H9 (cell line): Measurements from ENCODE around the gene FAM216A. TPM values are rescaled to one million over a fixed set of nuclear protein-coding genes. Genes with fewer than 3 reads are reported as not detected.
"Not testable (repeated sequence)": the region's sequence is repeated elsewhere in the genome, so short reads cannot be mapped to it uniquely, and the experiment has no call there.

Source experiments
- DNase-seq: peaks from one replicate; pipeline ENCODE4 v3.0.0-alpha.2; 2017
- H2AFZ ChIP-seq: one replicate; pipeline ENCODE4 v1.6.1; 2013; ENCODE audit warnings: mild to moderate bottlenecking, low read length, control low read depth, moderate library complexity
- H2AK5ac ChIP-seq: 2 replicates; pipeline ENCODE4 v1.6.1; 2013; ENCODE audit warnings: low read length, control low read depth, mixed read lengths; ENCODE audit not compliant: insufficient read length
- H2BK120ac ChIP-seq: one replicate; pipeline ENCODE4 v1.6.1; 2013; ENCODE audit warnings: low read depth, mild to moderate bottlenecking, low read length, control low read depth, inconsistent platforms; ENCODE audit not compliant: poor library complexity, severe bottlenecking
- H2BK12ac ChIP-seq: 2 replicates; pipeline ENCODE4 v1.6.1; 2013; ENCODE audit warnings: low read length, control low read depth, mixed read lengths, low read depth; ENCODE audit not compliant: insufficient read length
- H2BK15ac ChIP-seq: 2 replicates; pipeline ENCODE4 v1.6.1; 2013; ENCODE audit warnings: low read depth, low read length, control low read depth
- H2BK20ac ChIP-seq: one replicate; pipeline ENCODE4 v1.6.1; 2013; ENCODE audit warnings: low read depth, mild to moderate bottlenecking, low read length, control low read depth, inconsistent platforms; ENCODE audit not compliant: poor library complexity, severe bottlenecking
- H2BK5ac ChIP-seq: 2 replicates; pipeline ENCODE4 v1.6.1; 2013; ENCODE audit warnings: low read length, control low read depth, mixed read lengths; ENCODE audit not compliant: insufficient read length
- H3K14ac ChIP-seq: 2 replicates; pipeline ENCODE4 v1.6.1; 2013; ENCODE audit warnings: low read length, control low read depth; ENCODE audit not compliant: insufficient read depth
- H3K18ac ChIP-seq: 2 replicates; pipeline ENCODE4 v1.6.1; 2013; ENCODE audit warnings: low read depth, mild to moderate bottlenecking, mixed read lengths, low read length, control low read depth; ENCODE audit not compliant: insufficient read length
- H3K23ac ChIP-seq: 2 replicates; pipeline ENCODE4 v1.6.1; 2013; ENCODE audit warnings: low read length, control low read depth, mixed read lengths, low read depth; ENCODE audit not compliant: insufficient read length
- H3K23me2 ChIP-seq: 2 replicates; pipeline ENCODE4 v1.6.1; 2013; ENCODE audit warnings: low read depth, mild to moderate bottlenecking, mixed read lengths, low read length, control low read depth; ENCODE audit not compliant: insufficient read length, poor library complexity, severe bottlenecking
- H3K27ac ChIP-seq: 2 replicates; pipeline ENCODE4 v1.5.1; 2013; ENCODE audit warnings: low read length, control low read depth, mixed read lengths, low read depth; ENCODE audit not compliant: insufficient read length
- H3K27me3 ChIP-seq: 2 replicates; pipeline ENCODE4 v1.6.1; 2013; ENCODE audit warnings: low read length, control low read depth, inconsistent platforms; ENCODE audit not compliant: insufficient read depth
- H3K4ac ChIP-seq: 2 replicates; pipeline ENCODE4 v1.6.1; 2013; ENCODE audit warnings: low read depth, mild to moderate bottlenecking, control low read depth, inconsistent platforms, low read length, moderate library complexity
- H3K4me1 ChIP-seq: 2 replicates; pipeline ENCODE4 v1.6.1; 2013; ENCODE audit warnings: low read length, control low read depth, inconsistent platforms; ENCODE audit not compliant: insufficient read depth
- H3K4me2 ChIP-seq: 2 replicates; pipeline ENCODE4 v1.6.1; 2013; ENCODE audit warnings: low read length, control low read depth, mixed read lengths; ENCODE audit not compliant: insufficient read length, insufficient read depth
- H3K56ac ChIP-seq: 2 replicates; pipeline ENCODE4 v1.6.1; 2013; ENCODE audit warnings: low read depth, mild to moderate bottlenecking, mixed read lengths, low read length, control low read depth; ENCODE audit not compliant: insufficient read length
- H3K79me1 ChIP-seq: 2 replicates; pipeline ENCODE4 v1.6.1; 2013; ENCODE audit warnings: low read depth, mild to moderate bottlenecking, moderate library complexity, low read length, control low read depth, inconsistent platforms; ENCODE audit not compliant: insufficient read depth, poor library complexity, severe bottlenecking
- H3K79me2 ChIP-seq: 2 replicates; pipeline ENCODE4 v1.6.1; 2013; ENCODE audit warnings: low read length, control low read depth, inconsistent platforms; ENCODE audit not compliant: insufficient read depth
- H3K9ac ChIP-seq: 2 replicates; pipeline ENCODE4 v1.6.1; 2013; ENCODE audit warnings: low read length, control low read depth, mixed read lengths; ENCODE audit not compliant: insufficient read length; ENCODE audit errors: extremely low read depth
- H3K9me3 ChIP-seq: one replicate; pipeline ENCODE4 v1.6.1; 2013; ENCODE audit warnings: low read depth, low read length, inconsistent platforms; ENCODE audit not compliant: control insufficient read depth
- H3T11ph ChIP-seq: one replicate; pipeline ENCODE4 v1.6.1; 2013; ENCODE audit warnings: mild to moderate bottlenecking, low read length, control low read depth, inconsistent platforms
- H4K20me1 ChIP-seq: one replicate; pipeline ENCODE4 v1.6.1; 2013; ENCODE audit not compliant: control insufficient read depth, insufficient read length, insufficient read depth
- H4K5ac ChIP-seq: 2 replicates; pipeline ENCODE4 v1.6.1; 2013; ENCODE audit warnings: low read depth, mild to moderate bottlenecking, mixed read lengths, low read length, control low read depth; ENCODE audit not compliant: insufficient read length
- H4K8ac ChIP-seq: replicated peaks from 2 replicates; pipeline ENCODE4 v1.6.1; 2013; ENCODE audit warnings: low read length, control low read depth, mixed read lengths, low read depth; ENCODE audit not compliant: insufficient read length
- H4K91ac ChIP-seq: 2 replicates; pipeline ENCODE4 v1.6.1; 2013; ENCODE audit warnings: low read depth, mild to moderate bottlenecking, moderate library complexity, mixed read lengths, low read length, control low read depth; ENCODE audit not compliant: insufficient read length
- H3K27ac Mint-ChIP-seq, 3 experiments: 2 replicates in 2 of 3; 3 replicates in 1 of 3; pipeline ENCODE4 v1.8.0; 2020 to 2021; ENCODE audit warnings: mixed read lengths in 3 of 3, mild to moderate bottlenecking in 1 of 3, moderate library complexity in 1 of 3
- H3K27me3 Mint-ChIP-seq: 2 replicates; pipeline ENCODE4 v1.8.0; 2021; ENCODE audit warnings: low read depth, mild to moderate bottlenecking, moderate library complexity, mixed read lengths
- H3K36me3 Mint-ChIP-seq, 3 experiments: 2 replicates in 2 of 3; 3 replicates in 1 of 3; pipeline ENCODE4 v1.8.0; 2020 to 2021; ENCODE audit warnings: low read depth in 3 of 3, mixed read lengths in 3 of 3; ENCODE audit not compliant: insufficient read depth in 1 of 3
- H3K4me1 Mint-ChIP-seq, 2 experiments: 2 replicates each; pipeline ENCODE4 v1.8.0; 2020; ENCODE audit warnings: mixed read lengths in 2 of 2
- H3K4me3 Mint-ChIP-seq, 2 experiments: 2 replicates in 1 of 2; 3 replicates in 1 of 2; pipeline ENCODE4 v1.8.0; 2020 to 2021; ENCODE audit warnings: mild to moderate bottlenecking in 2 of 2, mixed read lengths in 2 of 2, moderate library complexity in 1 of 2
- H3K9me3 Mint-ChIP-seq, 2 experiments: 2 replicates in 1 of 2; 3 replicates in 1 of 2; pipeline ENCODE4 v1.8.0; 2020; ENCODE audit warnings: mild to moderate bottlenecking in 2 of 2, mixed read lengths in 2 of 2, moderate library complexity in 1 of 2
- WGBS: extraction: QIAGEN DNeasy Blood & Tissue Kit; methylation state at CpG from one replicate; pipeline ENCODE4 v1.1.7; 2013; ENCODE audit warnings: missing lambda C conversion rate, low lambda C conversion rate, mixed read lengths; ENCODE audit not compliant: insufficient read length; ENCODE audit errors: extremely low coverage; 5-methylcytosine and 5-hydroxymethylcytosine counted together
- total RNA-seq: library from RNA; stranded (reverse); gene quantifications from 2 replicates; pipeline ENCODE4 v1.2.1, GENCODE V29; 2021
- TF ChIP-seq, protein P1 (sequence below): fragments of 200-600 bp; sonication (generic); conservative IDR thresholded peaks from 3 replicates; pipeline ENCODE4 v1.8.0; 2021; ENCODE audit warnings: antibody characterized with exemption, mild to moderate bottlenecking

FAM216A gene
- total RNA-seq, 1 experiment from 2014 or later, result 18.1 TPM

DNA sequence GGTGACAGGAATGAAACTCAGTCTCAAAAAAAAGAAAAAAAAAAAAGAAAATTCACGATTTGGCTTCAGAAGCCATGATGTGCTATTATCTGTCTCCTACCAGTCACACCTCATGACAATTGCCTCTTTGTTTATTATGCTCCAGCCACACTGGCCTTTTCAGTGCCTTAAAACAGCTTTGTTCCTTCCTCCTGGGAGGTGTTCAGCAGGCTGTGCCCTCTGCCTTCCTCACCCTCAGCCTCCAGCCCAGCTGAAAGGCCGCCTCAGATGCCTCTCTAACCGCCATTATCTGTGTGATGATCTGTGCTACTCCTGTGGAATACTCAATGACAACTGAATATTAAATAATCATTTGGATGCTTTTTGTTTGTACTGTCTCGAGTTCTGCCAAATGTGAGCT is 9.9 kb upstream of the FAM216A start:
- no peak overlapping the region for H3K4ac ChIP-seq
- no peak for DNase-seq
- H4K91ac ChIP-seq, result no peak overlapping the region
- H3K79me2 ChIP-seq, result no peaks in the 10 kb centered on the region
- no peaks in the 10 kb centered on the region for H3K23me2 ChIP-seq
- no peaks in the 10 kb centered on the region for H3K9me3 ChIP-seq
- no peak overlapping the region for H3K9ac ChIP-seq
- no peak overlapping the region for H2AK5ac ChIP-seq
- no peak overlapping the region for H3K4me2 ChIP-seq
- H3K56ac ChIP-seq, result no peak overlapping the region
- no peak overlapping the region for H3K18ac ChIP-seq
- H3K23ac ChIP-seq, result no peak overlapping the region
- Mint-ChIP-seq H3K4me3 (no peak overlapping the region), H3K9me3 (no peaks in the 10 kb centered on the region), H3K36me3 (peaks cover 29 to 65% (median 52%) of the 10 kb centered on the region in 3 experiments; a peak in 6 of 7 replicates), H3K27ac (no peak overlapping the region; a peak in 1 of 7 replicates), H3K4me1 (no peaks in the 10 kb centered on the region), H3K27me3 (no peaks in the 10 kb centered on the region)
- no peaks in the 10 kb centered on the region for H3K27me3 ChIP-seq
- no peak overlapping the region for H3K14ac ChIP-seq
- no peak overlapping the region for H2BK20ac ChIP-seq
- H2BK12ac ChIP-seq, result no peak overlapping the region
- no peak overlapping the region for H4K5ac ChIP-seq
- no CpG with 5 or more reads among the region's 4 CpGs for WGBS
- no peak overlapping the region for H4K8ac ChIP-seq
- no peak overlapping the region for H3K27ac ChIP-seq
- no peak overlapping the region for H2AFZ ChIP-seq
- no peak overlapping the region for H2BK5ac ChIP-seq
- H3T11ph ChIP-seq, result no peak overlapping the region
- no peak overlapping the region for H2BK15ac ChIP-seq
- no peaks in the 10 kb centered on the region for H4K20me1 ChIP-seq
- TF ChIP-seq, protein P1, sequence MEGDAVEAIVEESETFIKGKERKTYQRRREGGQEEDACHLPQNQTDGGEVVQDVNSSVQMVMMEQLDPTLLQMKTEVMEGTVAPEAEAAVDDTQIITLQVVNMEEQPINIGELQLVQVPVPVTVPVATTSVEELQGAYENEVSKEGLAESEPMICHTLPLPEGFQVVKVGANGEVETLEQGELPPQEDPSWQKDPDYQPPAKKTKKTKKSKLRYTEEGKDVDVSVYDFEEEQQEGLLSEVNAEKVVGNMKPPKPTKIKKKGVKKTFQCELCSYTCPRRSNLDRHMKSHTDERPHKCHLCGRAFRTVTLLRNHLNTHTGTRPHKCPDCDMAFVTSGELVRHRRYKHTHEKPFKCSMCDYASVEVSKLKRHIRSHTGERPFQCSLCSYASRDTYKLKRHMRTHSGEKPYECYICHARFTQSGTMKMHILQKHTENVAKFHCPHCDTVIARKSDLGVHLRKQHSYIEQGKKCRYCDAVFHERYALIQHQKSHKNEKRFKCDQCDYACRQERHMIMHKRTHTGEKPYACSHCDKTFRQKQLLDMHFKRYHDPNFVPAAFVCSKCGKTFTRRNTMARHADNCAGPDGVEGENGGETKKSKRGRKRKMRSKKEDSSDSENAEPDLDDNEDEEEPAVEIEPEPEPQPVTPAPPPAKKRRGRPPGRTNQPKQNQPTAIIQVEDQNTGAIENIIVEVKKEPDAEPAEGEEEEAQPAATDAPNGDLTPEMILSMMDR, result no peak
- H2BK120ac ChIP-seq, result no peak overlapping the region
- H3K4me1 ChIP-seq, result no peaks in the 10 kb centered on the region
- H3K79me1 ChIP-seq, result no peaks in the 10 kb centered on the region

DNA sequence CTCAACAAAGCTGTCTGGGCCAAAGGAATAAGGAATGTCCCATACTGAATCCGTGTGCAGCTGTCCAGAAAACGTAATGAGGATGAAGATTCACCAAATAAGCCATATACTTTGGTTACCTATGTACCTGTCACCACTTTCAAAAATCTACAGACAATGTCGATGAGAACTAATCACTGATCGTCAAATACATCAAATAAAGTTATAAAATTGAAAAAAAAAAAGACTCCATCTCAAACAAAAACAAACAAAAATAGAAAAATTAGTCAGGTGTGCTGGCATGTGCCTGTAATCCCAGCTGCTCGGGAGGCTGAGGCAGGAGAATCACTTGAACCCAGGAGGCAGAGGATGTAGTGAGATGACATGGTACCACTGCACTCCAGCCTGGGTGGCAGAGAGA is 7.5 kb upstream of the FAM216A start:
- H2BK12ac ChIP-seq, H3K27me3 Mint-ChIP-seq, DNase-seq, H3K56ac ChIP-seq, H3K9me3 Mint-ChIP-seq, H4K5ac ChIP-seq, H3K27ac ChIP-seq, H3K27ac Mint-ChIP-seq, H2BK20ac ChIP-seq, H3K18ac ChIP-seq, H3K4me1 Mint-ChIP-seq, H3K23ac ChIP-seq, H4K20me1 ChIP-seq, H3T11ph ChIP-seq, H2BK5ac ChIP-seq, H4K8ac ChIP-seq, H3K9ac ChIP-seq, H3K27me3 ChIP-seq, H2BK15ac ChIP-seq, H3K4me1 ChIP-seq, H4K91ac ChIP-seq, H2BK120ac ChIP-seq, H3K79me2 ChIP-seq, H3K4me2 ChIP-seq, H3K79me1 ChIP-seq, H3K4ac ChIP-seq, H2AK5ac ChIP-seq, H3K9me3 ChIP-seq, H3K4me3 Mint-ChIP-seq, H3K14ac ChIP-seq, H3K23me2 ChIP-seq, H2AFZ ChIP-seq: not testable (repeated sequence)
- peaks cover 35 to 66% (median 61%) of the 10 kb centered on the region in 3 experiments; a peak in 6 of 7 replicates for H3K36me3 Mint-ChIP-seq
- WGBS, result no CpG with 5 or more reads among the region's 5 CpGs
